Activated CD4-positive, alpha-beta T cell treated with anti-CD3 and anti-CD28 coated beads for 4 hours (primary cell): ENCODE measurements around the gene OSTF1.
A peak's percentile ranks its signal among the peaks of the same experiment; 100 is the strongest.

Experiments used
- DNase-seq, 2 donors: peaks; one replicate each; pipeline ENCODE4 v3.0.0-alpha.2; 2020

OSTF1 gene, protein sequence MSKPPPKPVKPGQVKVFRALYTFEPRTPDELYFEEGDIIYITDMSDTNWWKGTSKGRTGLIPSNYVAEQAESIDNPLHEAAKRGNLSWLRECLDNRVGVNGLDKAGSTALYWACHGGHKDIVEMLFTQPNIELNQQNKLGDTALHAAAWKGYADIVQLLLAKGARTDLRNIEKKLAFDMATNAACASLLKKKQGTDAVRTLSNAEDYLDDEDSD

DNA sequence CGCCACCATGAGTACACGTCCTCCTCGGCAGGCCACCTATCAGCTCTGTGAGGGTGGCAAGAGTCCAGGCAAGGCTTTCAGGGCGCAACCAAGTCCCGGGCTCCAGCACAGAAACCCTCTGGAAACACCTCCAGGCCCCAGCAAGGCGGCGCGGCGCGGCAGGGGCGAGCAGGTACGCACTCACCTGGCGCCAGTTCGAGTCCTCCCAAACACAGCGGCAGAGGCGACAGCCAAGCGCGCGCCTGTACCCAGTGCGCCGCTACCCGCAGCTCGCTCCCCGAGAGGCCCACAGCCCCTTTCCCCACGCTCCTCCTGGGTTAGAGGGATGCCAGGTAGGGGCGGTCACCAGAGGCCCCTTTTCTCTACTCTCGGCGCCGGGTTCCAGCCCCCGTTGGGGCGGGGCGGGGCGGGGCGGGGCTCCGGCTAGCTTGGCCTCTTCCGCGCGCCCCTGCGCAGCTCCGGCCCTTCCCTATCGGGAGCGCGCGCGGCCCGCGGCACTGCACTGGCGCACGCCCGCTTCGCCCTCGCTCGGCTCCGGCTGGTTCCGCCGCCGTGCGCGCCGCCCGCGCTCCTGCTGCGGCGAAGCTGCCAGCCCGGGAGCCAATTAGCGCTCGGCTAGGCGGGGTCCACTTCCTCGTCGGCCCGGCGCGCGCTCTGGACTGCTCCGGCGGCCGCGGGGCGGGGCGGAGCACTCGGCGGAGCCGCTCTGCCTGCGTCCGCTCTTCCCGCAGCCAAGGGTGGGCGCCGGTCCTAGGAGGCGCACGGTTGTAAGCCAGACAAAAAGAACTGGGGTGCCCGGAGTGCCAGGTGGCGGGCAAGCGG, at the start of gene OSTF1, which contains the start of gene NMRK1:
OSTF1 (plus strand) TSS at position 691 of the 822 bp plus-strand sequence. CDS start 179 bp downstream, outside the sequence.
NMRK1 (minus strand) TSS at position 332 of the 822 bp plus-strand sequence. CDS start 5,040 bp downstream, outside the sequence.
- peak; percentile 89 to 92 for DNase-seq

DNA sequence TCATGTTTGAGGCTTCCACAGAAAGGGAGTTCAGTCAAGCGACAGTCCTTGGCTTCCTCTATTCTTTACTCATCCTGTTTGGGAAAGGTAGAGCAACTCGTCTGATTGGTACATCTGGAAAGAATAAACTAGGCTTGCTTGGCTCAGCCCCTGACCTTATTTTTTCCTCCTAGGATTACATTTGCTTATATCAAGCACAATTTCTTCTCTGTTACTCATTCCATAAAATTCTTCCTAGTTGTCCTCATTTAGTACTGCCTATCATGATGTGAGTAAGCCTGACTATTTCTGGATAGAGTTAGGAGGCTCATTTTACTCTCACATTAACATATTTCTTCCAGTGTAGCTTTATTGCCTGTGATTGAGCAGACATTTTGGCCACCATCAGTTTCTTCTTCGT, 49.3 kb upstream of the OSTF1 start:
- no peak for DNase-seq

DNA sequence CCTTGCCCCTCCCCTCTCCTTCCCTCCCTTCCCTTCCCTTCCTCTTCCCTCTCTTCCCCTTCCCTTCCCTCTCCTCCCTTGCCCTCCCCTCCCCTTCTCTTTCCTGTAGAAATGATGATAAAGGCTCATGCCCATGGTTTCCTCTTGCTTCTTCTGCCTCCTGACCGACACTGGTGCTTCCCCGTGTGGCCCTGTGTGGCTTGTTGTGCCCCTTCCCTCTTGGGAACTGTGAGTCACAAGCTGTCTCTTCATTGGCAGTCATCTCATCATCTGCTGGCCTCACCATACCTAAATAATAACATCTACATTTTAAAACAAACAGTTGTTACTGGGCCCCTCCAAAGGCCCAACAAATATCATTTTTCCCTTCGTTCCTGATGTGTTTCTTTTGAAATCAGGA, 48.5 kb upstream of the OSTF1 start:
- DNase-seq, result no peak

DNA sequence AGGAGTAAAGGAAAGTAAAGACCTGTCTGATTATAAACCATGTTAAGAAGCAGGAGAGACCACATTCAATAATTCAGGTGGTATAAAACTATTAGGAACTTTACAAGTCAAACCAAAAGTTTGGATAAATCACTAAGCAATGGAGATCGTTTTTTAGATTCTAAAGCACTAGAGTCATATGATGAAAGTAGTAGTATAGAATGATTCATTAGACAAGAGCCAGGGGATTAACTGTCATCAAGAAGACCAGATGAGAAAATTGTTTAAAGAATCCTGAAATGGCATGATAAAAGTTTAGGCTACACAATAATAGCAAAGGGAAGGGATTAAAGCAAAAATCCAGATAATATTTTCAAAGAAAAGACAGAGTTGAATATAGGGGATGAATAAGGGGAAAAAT, 47.3 kb upstream of the OSTF1 start:
- no peak for DNase-seq

DNA sequence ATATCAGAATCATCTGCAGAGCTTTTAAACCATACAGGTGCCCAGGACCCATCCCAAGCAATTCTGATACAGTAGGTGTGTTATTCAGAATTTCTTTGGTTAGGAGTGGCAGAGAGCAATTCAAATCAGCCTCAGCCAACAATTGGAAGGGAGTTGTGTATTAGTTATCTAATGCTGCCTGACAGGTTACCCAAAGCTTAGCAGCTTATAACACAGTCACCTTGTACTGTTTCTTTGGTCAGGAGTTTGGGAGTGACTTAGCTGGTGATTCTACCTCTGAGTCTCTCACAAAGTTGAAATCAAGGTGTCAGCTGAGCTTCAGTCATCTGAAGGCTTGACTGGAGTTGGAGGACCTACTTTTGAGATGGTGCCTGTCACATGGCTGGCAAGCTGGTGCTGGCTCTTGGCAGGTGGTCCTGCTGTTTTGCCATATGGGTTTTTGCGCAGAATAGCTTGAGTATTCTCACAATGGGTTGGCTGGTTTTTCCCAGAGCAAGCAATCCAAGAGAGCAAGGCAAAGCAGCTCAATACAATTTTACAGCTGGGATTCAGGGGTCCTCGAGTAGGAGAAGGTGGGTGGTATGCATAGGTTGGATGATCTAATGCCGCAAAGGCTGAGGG, 41.5 kb upstream of the OSTF1 start:
- no peak for DNase-seq

DNA sequence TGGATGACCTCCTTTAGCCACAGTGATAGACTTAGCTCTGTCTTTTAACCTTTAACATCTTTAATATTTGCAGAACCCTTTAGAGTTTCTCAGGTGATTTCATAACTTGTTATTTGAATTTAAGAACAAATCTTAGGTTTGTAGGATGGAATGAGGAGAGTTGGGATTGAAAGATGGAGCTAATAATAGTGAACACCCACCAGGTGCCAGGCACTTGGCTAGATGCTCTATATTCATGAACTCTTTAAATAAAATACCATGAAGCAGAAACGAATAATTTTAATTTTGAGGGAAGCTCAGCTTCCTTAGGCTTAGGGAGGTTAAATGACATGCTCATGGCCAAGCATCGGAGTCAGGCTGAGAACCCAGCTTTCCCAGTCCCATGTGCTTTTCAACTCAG, 40.8 kb upstream of the OSTF1 start:
- DNase-seq, result no peak

DNA sequence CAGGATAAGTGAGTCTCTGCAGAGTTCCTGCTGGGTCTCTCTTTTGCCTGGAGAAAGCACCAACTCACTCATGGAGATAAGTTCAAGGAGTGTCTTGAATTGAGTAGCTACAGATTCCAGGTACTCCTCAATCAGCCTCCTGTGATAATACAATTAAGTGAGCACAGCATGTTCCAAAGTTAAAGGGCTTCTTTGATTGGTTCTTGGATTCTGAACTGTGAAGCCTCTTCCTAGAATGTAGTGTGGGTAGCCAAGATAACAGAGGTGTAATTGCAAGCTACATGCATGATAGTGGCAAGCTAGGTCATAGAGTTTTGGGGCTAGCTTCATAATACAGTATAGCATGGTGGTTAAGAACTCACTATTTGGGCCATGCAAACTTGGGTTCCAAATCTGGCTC, 37.0 kb upstream of the OSTF1 start:
- no peak for DNase-seq

DNA sequence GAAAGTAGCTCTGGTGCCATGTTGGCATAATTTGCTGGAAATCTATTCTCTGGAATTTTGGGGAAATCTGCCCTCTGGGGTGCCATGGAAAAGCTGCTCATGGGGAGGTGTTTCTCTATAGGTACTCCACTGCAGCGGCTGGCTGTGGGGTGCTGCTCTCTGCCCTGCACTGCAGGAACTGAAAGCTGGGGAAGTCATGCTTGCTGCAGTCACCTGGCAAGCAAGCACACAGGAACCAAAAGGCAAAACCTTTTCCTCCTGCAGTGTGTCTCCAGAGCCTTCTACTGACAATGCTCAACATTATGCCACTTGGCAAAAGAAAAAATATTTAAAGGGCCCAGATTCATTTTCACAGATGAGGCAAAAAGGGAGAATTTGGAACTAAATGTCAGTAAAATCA, 34.4 kb upstream of the OSTF1 start:
- DNase-seq, result no peak

DNA sequence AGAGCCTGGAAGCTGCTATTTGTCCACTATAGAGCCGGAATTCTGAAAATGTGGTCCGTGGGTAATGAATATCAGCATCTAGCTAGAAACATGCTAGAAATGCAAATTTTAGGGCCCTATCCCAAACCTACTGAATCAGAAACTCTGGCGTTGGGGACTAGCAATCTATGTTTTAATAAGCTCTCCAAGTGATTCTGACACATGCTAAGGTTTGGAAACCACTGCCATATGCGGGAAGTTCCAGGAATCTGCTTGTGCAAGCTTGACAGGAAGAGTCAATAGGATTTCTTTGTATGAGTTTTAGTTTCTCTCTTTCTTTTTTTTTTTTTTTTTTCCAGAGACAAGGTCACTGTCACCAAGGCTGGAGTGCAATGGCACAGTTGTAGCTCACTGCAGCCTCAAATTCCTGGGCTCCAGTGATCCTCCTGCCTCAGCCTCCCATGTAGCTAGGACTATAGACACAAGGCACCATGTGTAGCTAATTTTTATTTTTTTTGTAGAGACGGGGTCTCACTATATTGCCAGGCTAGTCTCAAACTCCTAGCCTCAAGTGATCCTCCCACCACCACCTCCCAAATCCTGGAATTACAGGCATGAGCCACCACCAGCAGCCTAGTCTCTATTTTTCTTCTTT, 33.8 kb upstream of the OSTF1 start:
- DNase-seq, result no peak

DNA sequence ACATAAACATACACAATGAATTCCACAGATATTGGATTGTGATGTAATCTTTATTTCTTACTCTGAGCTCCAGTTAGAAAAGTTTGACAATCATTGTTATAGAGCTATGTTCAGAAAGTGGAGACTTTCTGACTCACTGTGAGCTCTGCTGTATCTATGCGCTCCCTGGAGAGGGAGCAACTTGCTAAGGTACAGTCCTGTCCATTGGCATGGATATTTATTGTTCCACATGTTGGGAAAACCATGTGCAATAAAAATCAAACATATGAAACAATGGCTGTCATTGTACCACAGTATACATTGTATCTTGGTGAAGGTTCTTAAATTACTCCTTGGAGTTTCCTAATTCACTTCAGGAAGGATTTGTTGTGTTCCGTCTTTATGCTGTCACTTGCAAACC, 27.1 kb upstream of the OSTF1 start:
- DNase-seq, result no peak

DNA sequence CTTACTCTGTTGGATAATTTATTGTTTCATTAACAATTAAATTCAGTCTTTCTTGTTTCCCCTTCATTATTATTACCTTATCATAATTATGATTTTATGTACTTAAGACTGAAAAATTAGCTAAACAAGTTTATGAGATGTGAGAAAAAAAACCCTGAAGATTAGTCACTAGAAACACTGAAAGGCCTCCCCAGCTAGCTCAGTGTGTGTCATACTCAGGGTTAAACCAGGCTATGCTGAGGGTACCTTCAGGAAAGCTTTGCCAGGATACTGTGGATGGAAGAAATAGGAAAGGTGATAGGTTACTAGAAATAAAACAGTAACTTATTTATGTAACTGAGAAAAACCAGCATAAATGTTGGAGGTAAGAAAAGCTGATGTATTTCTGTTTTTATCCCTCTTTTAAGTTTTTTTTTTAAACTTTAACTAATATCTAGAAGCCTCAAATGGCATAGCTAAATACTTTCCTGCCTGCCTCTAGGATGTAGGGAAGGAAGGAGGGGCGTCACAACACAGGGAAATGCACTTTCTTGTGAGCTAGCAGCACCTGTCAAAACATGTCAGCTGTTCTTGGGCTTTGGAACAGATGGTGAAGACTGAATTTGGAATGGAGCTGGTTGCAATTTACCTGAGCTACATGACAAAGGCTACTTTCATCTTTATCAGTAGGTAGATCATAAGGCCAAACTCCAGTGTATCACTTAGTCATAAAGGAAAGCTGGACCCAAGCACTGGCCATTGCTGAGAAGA, 24.6 kb upstream of the OSTF1 start:
- DNase-seq, result no peak

DNA sequence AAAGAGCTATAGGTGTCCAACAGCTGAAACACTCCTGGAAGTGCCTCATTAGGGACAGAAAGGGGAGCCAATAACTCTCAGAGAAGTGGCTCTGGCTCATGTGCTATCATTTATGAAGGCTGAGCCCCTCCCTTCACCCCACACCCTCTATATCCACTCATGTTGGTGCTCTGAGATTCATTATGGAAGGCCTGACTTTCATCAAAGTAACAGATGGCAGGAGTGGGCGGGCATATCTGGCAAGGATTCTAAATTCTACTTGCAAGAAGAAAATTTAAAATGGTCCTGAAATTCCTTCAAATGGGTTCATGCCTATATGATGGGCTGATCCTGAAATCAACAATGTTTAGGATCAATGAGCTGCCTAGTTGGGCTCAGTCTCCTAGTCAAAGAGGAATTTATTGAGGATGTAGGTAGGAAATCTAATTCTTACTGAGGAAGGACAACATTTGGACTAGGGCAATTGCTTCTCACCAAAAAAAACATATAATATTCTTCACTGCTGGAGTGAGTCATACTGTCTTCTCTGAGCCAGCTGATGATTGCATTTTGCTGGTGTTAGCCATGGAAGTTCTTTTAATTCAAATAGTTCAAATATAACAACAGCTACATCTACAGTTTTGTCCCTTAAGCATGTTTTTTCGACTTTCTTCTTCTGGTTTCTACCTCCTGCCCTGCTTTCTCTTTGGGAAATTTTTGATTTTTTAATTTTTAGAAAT, 23.8 kb upstream of the OSTF1 start:
- DNase-seq, result no peak

DNA sequence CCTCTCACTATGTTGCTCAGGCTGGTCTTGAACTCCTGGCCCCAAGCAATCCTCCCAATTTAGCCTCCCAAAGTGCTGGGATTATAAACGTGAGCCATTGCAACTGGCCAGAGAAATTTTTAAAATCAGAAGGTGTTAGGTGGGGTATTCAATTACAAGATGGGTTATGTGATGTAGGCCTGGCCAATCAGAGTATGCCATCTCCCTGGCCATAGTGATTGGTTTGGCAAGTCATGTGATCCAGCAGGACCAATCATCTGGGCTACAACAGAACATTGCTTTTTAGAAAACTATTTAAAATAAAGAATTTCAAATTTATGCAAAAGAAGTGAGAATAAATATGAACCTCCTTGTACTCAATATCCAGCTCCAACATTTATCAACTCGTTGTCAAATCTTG, 22.8 kb upstream of the OSTF1 start:
- DNase-seq, result no peak

DNA sequence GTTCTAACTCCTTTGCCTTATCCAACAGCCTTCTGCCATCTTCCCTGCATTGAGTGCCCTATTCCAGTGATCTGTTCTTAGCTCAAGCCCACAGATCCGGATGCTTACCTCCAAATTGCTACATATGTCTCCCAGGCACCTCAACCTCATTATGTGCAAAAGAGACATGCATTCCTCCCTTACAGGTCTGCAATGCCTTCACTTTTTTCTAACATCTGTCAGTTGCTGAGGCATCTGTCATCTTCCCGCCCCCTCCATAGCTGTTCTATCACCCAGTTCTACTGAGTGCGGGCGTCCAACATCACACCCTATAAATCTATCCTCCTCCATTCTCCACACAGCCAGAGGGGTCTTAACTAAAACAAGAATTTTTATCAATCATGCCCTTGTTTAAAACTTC, 20.4 kb upstream of the OSTF1 start:
- DNase-seq, result no peak

DNA sequence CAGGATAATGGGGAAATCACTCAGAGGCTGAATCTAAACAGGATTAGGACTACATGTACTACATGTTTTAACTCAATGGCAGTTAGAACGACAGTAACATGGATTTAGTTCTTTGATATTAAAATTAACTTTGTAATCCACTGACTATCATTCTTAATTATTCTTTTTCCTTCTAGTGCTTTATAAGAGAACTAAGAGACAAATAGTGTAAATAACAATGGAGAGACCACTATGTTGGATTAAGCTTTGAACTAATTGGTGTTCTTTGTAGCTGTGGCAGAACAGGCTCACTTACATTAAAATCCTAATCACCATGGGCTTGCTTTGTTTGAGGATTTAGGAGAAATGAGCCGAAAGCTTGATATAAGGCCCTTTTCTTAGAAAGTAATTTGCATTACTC, 19.1 kb upstream of the OSTF1 start:
- no peak for DNase-seq

DNA sequence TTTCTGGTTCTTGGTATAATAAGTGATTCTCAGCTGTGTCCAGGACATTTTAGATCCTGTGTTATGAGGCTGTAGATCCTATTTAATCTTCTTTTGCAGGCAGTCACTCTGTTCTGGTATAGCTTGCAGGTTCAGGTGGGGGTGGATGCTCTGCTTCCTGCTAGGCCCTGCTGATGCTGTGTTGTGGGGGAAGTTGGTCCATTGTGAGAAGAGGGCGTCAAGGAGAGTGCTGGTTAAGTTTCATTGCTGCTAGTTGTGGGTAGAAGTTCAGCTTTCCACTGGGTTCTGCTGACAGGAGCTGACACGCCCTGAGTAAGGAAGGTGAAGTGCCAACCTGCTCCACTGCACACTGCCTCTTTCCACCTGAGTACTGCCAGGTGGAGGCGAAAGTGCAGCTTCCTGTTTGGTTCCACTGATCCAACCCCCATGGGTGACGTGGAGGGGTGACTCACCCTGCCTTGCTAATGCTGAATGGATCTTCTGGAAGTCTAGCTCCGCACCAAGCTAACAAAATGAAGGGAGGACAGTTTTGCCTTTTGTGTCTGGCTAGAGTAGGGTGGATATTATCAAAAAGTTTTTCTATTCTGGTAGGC, 16.7 kb upstream of the OSTF1 start:
- DNase-seq, result peak; percentile 69 to 74

DNA sequence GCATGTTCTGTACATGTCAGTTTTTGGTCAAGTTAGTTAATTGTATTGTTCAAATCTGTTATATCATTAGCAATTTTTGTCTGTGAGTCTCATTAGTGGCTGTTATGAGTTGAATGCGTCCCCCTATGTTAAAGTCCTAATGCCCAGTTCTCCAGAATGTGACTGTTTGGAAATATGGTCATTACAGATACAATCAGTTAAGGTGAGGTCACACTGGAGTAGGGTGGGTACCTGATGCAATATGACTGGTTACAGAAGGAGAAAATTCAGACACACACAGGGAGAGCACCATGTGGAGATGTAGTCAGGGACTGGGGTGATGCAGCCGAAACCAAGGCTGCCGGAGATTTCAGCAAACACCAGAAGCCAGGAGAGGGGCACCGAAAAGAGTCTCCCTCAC, 15.4 kb upstream of the OSTF1 start:
- DNase-seq, result no peak

DNA sequence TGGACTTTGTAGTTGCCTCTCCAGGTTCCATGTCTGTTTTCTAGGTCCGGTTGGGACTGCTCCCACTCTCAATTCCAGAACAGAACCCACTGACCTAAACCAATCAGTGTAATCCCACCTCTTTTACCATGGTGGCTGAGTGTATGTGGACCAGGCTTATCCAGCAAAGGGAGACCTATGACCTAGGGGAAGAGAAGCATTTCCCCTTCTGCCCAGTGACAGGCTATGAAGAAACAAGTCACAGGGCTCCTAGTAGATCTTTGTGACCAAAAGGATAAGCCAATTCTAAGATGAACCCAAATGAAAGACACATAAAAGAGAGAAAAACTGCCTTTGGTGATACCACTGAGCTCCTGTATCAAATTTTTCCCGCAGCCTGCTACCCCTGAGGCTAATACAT, 6.7 kb upstream of the OSTF1 start:
- no peak for DNase-seq

DNA sequence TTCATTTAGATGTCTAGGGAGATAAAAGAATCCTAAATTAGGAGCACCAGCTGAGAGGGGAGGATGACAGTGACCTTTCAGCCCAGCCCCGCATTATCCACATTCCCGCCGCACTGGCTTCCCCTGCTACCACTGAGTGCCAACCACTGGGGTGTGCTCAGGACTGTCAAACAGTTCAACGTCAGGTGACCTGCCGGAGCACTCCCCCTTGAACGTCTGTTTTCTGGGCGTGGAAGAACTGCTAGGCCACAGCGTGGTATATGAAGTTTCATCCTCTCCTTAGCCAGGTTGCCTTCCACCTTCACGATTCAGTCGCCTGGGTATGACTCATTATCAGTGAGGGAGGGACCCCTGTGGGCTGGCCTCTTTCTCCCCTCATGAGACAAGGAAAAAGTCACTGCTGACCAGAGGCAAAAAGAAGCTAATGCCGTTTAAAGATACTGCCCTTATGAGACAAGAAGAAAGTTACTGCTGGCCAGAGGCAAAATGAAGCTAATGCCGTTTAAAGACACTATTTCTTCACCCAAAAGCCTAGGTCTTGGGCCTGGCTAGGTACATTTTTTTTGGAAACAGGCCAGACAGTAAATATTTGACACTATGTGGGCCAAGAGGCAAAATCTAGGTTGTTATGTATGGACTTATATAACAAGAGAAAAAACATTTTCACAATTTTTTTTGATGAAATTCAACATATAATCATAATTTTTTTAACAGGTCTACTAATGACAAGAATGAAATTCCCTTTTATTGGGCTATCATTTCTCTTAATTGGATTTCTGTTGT, 4.9 kb upstream of the OSTF1 start:
- DNase-seq, result peak; percentile 12

DNA sequence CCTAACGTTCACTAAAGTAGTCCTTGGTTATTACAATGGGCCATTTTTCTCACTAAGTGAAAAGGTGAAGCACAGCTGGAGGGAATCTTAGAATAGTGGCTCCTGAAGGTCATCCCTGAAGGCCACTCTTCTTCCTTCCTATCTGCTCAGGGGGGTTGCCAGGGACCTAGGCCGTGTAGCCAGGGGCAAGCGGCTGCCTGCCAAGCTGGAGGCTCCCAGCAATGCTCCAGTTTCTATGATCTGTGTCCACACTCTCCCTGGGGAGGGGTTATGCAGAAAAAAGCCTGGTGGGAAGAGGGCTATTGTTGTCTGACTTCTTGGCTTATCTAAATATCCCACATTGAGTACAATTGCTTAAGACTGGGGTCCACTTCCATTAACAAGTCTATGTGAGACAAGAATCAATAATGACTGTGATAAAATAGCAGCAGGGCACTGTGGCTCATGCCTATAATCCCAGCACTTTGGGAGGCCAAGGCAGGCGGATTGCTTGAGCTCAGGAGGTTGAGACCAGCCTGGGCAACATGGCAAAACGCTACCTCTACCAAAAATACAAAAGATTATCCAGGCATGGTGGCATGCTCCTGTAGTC, 4.1 kb upstream of the OSTF1 start:
- no peak for DNase-seq
